Liver (tissue), 3 donors: Measurements from ENCODE around the gene PTCH2.

Experiments used
- HNF4A ChIP-seq, 2 donors: conservative IDR thresholded peaks; 2 replicates each; pipeline ENCODE4 v1.6.1; 2016; ENCODE audit warnings: antibody characterized with exemption in 2 of 2, mild to moderate bottlenecking in 2 of 2
- JUND ChIP-seq, 2 donors: IDR thresholded peaks; 2 replicates each; pipeline ENCODE4 v1.6.1; 2016; ENCODE audit warnings: antibody characterized with exemption in 2 of 2
- RAD21 ChIP-seq, 2 donors: IDR thresholded peaks; 2 replicates each; pipeline ENCODE4 v1.6.1; 2016; ENCODE audit warnings: antibody characterized with exemption in 2 of 2, mild to moderate bottlenecking in 2 of 2
- SP1 ChIP-seq: IDR thresholded peaks from 2 replicates; pipeline ENCODE4 v1.6.1; 2018; ENCODE audit warnings: antibody characterized with exemption, mild to moderate bottlenecking
- TF ChIP-seq, protein P1 (sequence below): fragments of 150-350 bp; IDR thresholded peaks from 2 replicates; pipeline ENCODE4 v1.5.1; 2017; ENCODE audit warnings: improper control_type of control experiment, low read depth, low read length; ENCODE audit not compliant: missing input control
- TF ChIP-seq, protein P2 (sequence below): IDR thresholded peaks from 2 replicates; pipeline ENCODE4 v1.6.1; 2016; ENCODE audit warnings: antibody characterized with exemption
- TF ChIP-seq, protein P3 (sequence below): IDR thresholded peaks from 2 replicates; pipeline ENCODE4 v1.6.1; 2016; ENCODE audit warnings: antibody characterized with exemption, mild to moderate bottlenecking
- donor health status: healthy.
- donor health status: healthy.

DNA sequence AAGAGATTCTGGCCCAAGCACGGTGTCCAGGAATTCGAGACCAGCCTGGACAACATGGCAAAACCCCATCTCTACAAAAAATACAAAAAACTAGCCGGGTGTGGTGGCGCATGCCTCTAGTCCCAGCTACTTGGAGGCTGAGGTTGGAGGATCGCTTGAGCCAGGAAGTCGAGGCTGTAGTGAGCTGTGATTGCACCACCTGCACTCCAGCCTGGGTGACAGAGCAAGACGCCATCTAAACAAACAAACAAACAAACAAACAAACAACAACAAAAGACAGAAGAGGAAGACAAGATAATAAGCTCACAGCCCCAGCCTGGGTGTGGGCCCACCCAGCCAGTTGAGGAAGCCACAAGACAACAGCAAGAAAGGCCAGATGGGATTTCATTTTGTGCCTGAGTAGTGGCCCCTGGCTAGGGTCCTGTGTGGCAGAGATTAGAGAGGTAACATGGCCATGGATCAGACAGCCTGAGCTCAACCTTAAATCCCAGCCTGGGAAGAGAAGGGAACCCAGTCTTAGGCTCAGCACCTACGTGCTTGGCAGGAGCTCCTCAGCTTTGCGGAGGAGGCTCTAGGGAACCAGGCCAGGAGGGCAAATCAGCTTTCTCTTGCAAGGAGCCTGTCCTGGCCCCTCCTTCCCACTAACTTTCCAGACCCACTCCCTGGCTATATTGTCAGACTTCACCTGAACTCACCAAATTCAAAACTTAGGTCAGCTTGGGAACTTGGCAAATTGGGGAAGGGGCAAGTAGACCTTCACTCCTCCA lies 50.1 kb downstream of the PTCH2 start:
- TF ChIP-seq JUND (IDR thresholded peaks at IDR 0.05) = no peak
- TF ChIP-seq, protein P1, sequence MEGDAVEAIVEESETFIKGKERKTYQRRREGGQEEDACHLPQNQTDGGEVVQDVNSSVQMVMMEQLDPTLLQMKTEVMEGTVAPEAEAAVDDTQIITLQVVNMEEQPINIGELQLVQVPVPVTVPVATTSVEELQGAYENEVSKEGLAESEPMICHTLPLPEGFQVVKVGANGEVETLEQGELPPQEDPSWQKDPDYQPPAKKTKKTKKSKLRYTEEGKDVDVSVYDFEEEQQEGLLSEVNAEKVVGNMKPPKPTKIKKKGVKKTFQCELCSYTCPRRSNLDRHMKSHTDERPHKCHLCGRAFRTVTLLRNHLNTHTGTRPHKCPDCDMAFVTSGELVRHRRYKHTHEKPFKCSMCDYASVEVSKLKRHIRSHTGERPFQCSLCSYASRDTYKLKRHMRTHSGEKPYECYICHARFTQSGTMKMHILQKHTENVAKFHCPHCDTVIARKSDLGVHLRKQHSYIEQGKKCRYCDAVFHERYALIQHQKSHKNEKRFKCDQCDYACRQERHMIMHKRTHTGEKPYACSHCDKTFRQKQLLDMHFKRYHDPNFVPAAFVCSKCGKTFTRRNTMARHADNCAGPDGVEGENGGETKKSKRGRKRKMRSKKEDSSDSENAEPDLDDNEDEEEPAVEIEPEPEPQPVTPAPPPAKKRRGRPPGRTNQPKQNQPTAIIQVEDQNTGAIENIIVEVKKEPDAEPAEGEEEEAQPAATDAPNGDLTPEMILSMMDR = no peak
- TF ChIP-seq, protein P2, sequence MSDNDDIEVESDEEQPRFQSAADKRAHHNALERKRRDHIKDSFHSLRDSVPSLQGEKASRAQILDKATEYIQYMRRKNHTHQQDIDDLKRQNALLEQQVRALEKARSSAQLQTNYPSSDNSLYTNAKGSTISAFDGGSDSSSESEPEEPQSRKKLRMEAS = no peak
- TF ChIP-seq, protein P3, sequence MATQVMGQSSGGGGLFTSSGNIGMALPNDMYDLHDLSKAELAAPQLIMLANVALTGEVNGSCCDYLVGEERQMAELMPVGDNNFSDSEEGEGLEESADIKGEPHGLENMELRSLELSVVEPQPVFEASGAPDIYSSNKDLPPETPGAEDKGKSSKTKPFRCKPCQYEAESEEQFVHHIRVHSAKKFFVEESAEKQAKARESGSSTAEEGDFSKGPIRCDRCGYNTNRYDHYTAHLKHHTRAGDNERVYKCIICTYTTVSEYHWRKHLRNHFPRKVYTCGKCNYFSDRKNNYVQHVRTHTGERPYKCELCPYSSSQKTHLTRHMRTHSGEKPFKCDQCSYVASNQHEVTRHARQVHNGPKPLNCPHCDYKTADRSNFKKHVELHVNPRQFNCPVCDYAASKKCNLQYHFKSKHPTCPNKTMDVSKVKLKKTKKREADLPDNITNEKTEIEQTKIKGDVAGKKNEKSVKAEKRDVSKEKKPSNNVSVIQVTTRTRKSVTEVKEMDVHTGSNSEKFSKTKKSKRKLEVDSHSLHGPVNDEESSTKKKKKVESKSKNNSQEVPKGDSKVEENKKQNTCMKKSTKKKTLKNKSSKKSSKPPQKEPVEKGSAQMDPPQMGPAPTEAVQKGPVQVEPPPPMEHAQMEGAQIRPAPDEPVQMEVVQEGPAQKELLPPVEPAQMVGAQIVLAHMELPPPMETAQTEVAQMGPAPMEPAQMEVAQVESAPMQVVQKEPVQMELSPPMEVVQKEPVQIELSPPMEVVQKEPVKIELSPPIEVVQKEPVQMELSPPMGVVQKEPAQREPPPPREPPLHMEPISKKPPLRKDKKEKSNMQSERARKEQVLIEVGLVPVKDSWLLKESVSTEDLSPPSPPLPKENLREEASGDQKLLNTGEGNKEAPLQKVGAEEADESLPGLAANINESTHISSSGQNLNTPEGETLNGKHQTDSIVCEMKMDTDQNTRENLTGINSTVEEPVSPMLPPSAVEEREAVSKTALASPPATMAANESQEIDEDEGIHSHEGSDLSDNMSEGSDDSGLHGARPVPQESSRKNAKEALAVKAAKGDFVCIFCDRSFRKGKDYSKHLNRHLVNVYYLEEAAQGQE = no peak
- TF ChIP-seq RAD21 (IDR thresholded peaks at IDR 0.05) = no peak
- TF ChIP-seq SP1 = no peak
- TF ChIP-seq HNF4A (conservative IDR thresholded peaks at IDR 0.05) = no peak
